Cardiac fibroblast (primary cell): ENCODE results near the gene SCAMP3.

Experiments
- DNase-seq, 2 donors: peaks; one replicate each; pipeline versions ENCODE4 v3.0.0 to v3.0.0-alpha.2; 2010; ENCODE audit warnings: low read depth in 2 of 2
- H3K4me3 ChIP-seq, 2 donors: replicated peaks in 1 of 2; 1 replicate in 1 of 2; 2 replicates in 1 of 2; pipeline ENCODE4 v1.5.1; 2011; ENCODE audit warnings: low read depth in 2 of 2, low read length in 2 of 2, mild to moderate bottlenecking in 2 of 2, moderate library complexity in 1 of 2
- CTCF ChIP-seq: IDR thresholded peaks from one replicate; pipeline ENCODE4 v1.5.1; 2011; ENCODE audit warnings: low read depth, mild to moderate bottlenecking, low read length, inconsistent platforms

Gene SCAMP3

GRCh38 chr1:155261852-155262673, at the start of gene SCAMP3:
Gene SCAMP3 (minus strand): TSS chr1:155262360. CDS start chr1:155262151, 209 bp downstream.
- peak within 1 kb of the TSS; percentile 71 to 97 for H3K4me3 ChIP-seq
- no peak for TF ChIP-seq CTCF
- DNase-seq: peak; percentile 99

- H3K4me3 ChIP-seq: peak overlapping the region; percentile 74 to 88
- no peak for TF ChIP-seq CTCF
- peak; percentile 30 to 35 for DNase-seq
These were observed 47.4 kb upstream of the SCAMP3 start for GRCh38 chr1:155309423-155310021.

- TF ChIP-seq CTCF: no peak
- peak; percentile 99 for DNase-seq
These were observed 46.6 kb upstream of the SCAMP3 start, which contains the start of gene FDPS for GRCh38 chr1:155308493-155309422. Gene FDPS (plus strand): TSS chr1:155308866. CDS start chr1:155309790, 924 bp downstream.

GRCh38 chr1:155307247-155307740, 45.1 kb upstream of the SCAMP3 start:
- no peak overlapping the region for H3K4me3 ChIP-seq
- peak; percentile 32 for TF ChIP-seq CTCF
- DNase-seq: peak; percentile 63 to 70

More at GRCh38 chr1:155308493-155309422, 46.6 kb upstream of the SCAMP3 start, which contains the start of gene FDPS:
- H3K4me3 ChIP-seq: peak within 1 kb of the TSS; percentile 74 to 88

GRCh38 chr1:155305881-155306391, 43.8 kb upstream of the SCAMP3 start:
- TF ChIP-seq CTCF: no peak
- no peak overlapping the region for H3K4me3 ChIP-seq
- peak in 1 of 2 donors; percentile 32 for DNase-seq

- TF ChIP-seq CTCF: no peak
- no peak for DNase-seq
- no peak overlapping the region for H3K4me3 ChIP-seq
These were observed 42.5 kb upstream of the SCAMP3 start for GRCh38 chr1:155304558-155305063.
